ENCODE measurements around the gene NMUR1.

The NMUR1 gene

GRCh38 chr2:231531466-231531865 lies 1.2 kb upstream of the NMUR1 start:
- no peaks in the 10 kb centered on the region for H3K36me3 ChIP-seq
- no peak for DNase-seq
- no peaks in the 10 kb centered on the region for H3K4me1 ChIP-seq
- no peak overlapping the region for H3K4me3 ChIP-seq (ENCODE audit: low read depth, low read length)
- no peak for TF ChIP-seq CTCF (IDR thresholded peaks at IDR 0.05; ENCODE audit: low read depth, low read length)
- H3K9me3 ChIP-seq: no peaks in the 10 kb centered on the region
- H3K27me3 ChIP-seq: no peaks in the 10 kb centered on the region

GRCh38 chr2:231528636-231529030 lies 1.6 kb downstream of the NMUR1 start:
- TF ChIP-seq CTCF (IDR thresholded peaks at IDR 0.05; ENCODE audit: low read depth, low read length): no peak
- no peaks in the 10 kb centered on the region for H3K36me3 ChIP-seq
- DNase-seq: no peak
- no peaks in the 10 kb centered on the region for H3K9me3 ChIP-seq
- H3K27me3 ChIP-seq: no peaks in the 10 kb centered on the region
- no peaks in the 10 kb centered on the region for H3K4me1 ChIP-seq
- no peak overlapping the region for H3K4me3 ChIP-seq (ENCODE audit: low read depth, low read length)

- H3K4me3 ChIP-seq (ENCODE audit: low read depth, low read length): no peak overlapping the region
- DNase-seq: no peak
- H3K27me3 ChIP-seq: no peaks in the 10 kb centered on the region
- no peak for TF ChIP-seq CTCF (IDR thresholded peaks at IDR 0.05; ENCODE audit: low read depth, low read length)
- no peaks in the 10 kb centered on the region for H3K9me3 ChIP-seq
- H3K36me3 ChIP-seq: no peaks in the 10 kb centered on the region
- no peaks in the 10 kb centered on the region for H3K4me1 ChIP-seq
Measured at GRCh38 chr2:231527955-231528635, 2.1 kb downstream of the NMUR1 start.

- Histone ChIP-seq H3K4me3 (ENCODE audit: low read depth, low read length) (no peak overlapping the region), H3K36me3 (no peaks in the 10 kb centered on the region), H3K9me3 (no peaks in the 10 kb centered on the region), H3K27me3 (no peaks in the 10 kb centered on the region), H3K4me1 (no peaks in the 10 kb centered on the region)
- no peak for TF ChIP-seq CTCF (IDR thresholded peaks at IDR 0.05; ENCODE audit: low read depth, low read length)
- DNase-seq: no peak
Measured at GRCh38 chr2:231527091-231527395, 3.2 kb downstream of the NMUR1 start.

GRCh38 chr2:231526341-231527090 lies 3.7 kb downstream of the NMUR1 start:
- no peak for TF ChIP-seq CTCF (IDR thresholded peaks at IDR 0.05; ENCODE audit: low read depth, low read length)

More at GRCh38 chr2:231526341-231527090, 3.7 kb downstream of the NMUR1 start:
- no peaks in the 10 kb centered on the region for H3K4me1 ChIP-seq
- H3K27me3 ChIP-seq: no peaks in the 10 kb centered on the region
- no peak overlapping the region for H3K4me3 ChIP-seq (ENCODE audit: low read depth, low read length)
- no peaks in the 10 kb centered on the region for H3K36me3 ChIP-seq
- H3K9me3 ChIP-seq: no peaks in the 10 kb centered on the region
- no peak for DNase-seq
